Peyer's patch (tissue), 4 donors: ENCODE measurements around the gene ZNF791.

Experiments used
- CTCF ChIP-seq, 6 experiments: fragments of 450-650 bp in 4 of 6; fragments of 200-600 bp in 2 of 6; sonication (generic) in 1 of 6; IDR thresholded peaks; one replicate each; pipeline ENCODE4 v1.5.1; 2017 to 2019; ENCODE audit warnings: antibody characterized with exemption in 6 of 6, mild to moderate bottlenecking in 3 of 6, moderate library complexity in 1 of 6
- POLR2A ChIP-seq, 2 donors: fragments of 450-650 bp; IDR thresholded peaks; one replicate each; pipeline ENCODE4 v1.5.1; 2017; ENCODE audit warnings: antibody characterized with exemption in 2 of 2, mild to moderate bottlenecking in 2 of 2, moderate library complexity in 2 of 2

GRCh38 chr19:12668932-12669269, 58.2 kb downstream of the ZNF791 start:
- TF ChIP-seq CTCF (IDR thresholded peaks at IDR 0.05) (no peak), POLR2A (IDR thresholded peaks at IDR 0.05) (peak in 1 of 2 donors; percentile 27)
